Stimulated activated CD4-positive, alpha-beta T cell treated with anti-CD3 and anti-CD28 coated beads, Interleukin-1b, Interleukin-23, amount 100 ng/mL, for 4 hours (primary cell): ENCODE results near the gene SAMM50.

Experiments used
- DNase-seq, 2 donors: peaks; one replicate each; pipeline ENCODE4 v3.0.0-alpha.2; 2020; ENCODE audit warnings: low read depth in 2 of 2

The SAMM50 gene

GRCh38 chr22:44028091-44028490 lies 72.8 kb downstream of the SAMM50 start:
- DNase-seq = no peak

- no peak for DNase-seq
Measured at GRCh38 chr22:44029069-44029468, 73.8 kb downstream of the SAMM50 start.

GRCh38 chr22:44030051-44030701 lies 74.9 kb downstream of the SAMM50 start:
- no peak for DNase-seq

GRCh38 chr22:44030702-44031082 lies 75.5 kb downstream of the SAMM50 start:
- DNase-seq = no peak

- no peak for DNase-seq
Measured at GRCh38 chr22:44031158-44031952, 76.1 kb downstream of the SAMM50 start.

- no peak for DNase-seq
Measured at GRCh38 chr22:44032126-44032730, 77.0 kb downstream of the SAMM50 start.

- DNase-seq = no peak
Measured at GRCh38 chr22:44033287-44033686, 78.0 kb downstream of the SAMM50 start.

GRCh38 chr22:44033694-44034093 lies 78.5 kb downstream of the SAMM50 start:
- no peak for DNase-seq

GRCh38 chr22:44037519-44038375 lies 82.5 kb downstream of the SAMM50 start:
- DNase-seq = no peak

- no peak for DNase-seq
Measured at GRCh38 chr22:44039566-44040171, 84.4 kb downstream of the SAMM50 start.

- DNase-seq = no peak
Measured at GRCh38 chr22:44042249-44043218, 87.3 kb downstream of the SAMM50 start.

GRCh38 chr22:44045145-44045544 lies 89.9 kb downstream of the SAMM50 start:
- no peak for DNase-seq
